ENCODE measurements around the gene CKAP2L.

DNA sequence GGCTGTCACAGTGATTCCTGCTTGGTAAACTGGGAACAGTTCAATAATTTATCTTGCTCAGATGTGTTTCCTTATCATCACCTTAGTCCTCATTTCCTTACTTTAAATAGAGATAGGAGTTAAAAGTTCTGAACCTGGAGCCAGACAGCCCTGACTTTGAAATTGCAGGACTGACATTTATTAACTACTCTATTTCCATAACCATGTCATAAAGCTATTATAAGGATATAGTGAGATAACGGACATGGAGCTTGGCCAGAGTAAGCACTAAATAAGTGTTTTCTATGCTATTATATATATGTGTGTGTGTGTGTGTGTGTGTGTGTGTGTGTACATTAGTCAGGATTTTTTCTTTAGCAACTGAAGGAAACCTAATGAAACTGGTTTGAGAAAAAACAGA lies 30.5 kb downstream of the CKAP2L start:
- TF ChIP-seq POLR2A (IDR thresholded peaks at IDR 0.05; ENCODE audit: low read depth, low read length) = no peak
- no peak for TF ChIP-seq TAF1 (IDR thresholded peaks at IDR 0.05; ENCODE audit: borderline replicate concordance, low read depth, low read length)

All from GM12892 (cell line).